Fibroblast of lung (primary cell): ENCODE data around the gene IGF1. TPM values are rescaled to one million over a fixed set of nuclear protein-coding genes. Genes with fewer than 3 reads are reported as not detected.

Source experiments
- DNase-seq, 2 donors: peaks; one replicate each; pipeline versions ENCODE4 v3.0.0 to v3.0.0-alpha.2; 2010; ENCODE audit warnings: low read depth in 2 of 2
- H2AFZ ChIP-seq: 2 replicates; pipeline ENCODE4 v1.5.1; 2012; ENCODE audit warnings: low read length, control low read depth, inconsistent platforms
- H3K27ac ChIP-seq: 2 replicates; pipeline ENCODE4 v1.5.1; 2011; ENCODE audit warnings: low read length, control low read depth; ENCODE audit not compliant: insufficient read depth
- H3K27me3 ChIP-seq: 2 replicates; pipeline ENCODE4 v1.5.1; 2011; ENCODE audit warnings: mild to moderate bottlenecking, low read length; ENCODE audit not compliant: control insufficient read depth, insufficient read depth
- H3K36me3 ChIP-seq: 2 replicates; pipeline ENCODE4 v1.5.1; 2011; ENCODE audit warnings: low read length; ENCODE audit not compliant: control insufficient read depth, insufficient read depth
- H3K4me1 ChIP-seq: 2 replicates; pipeline ENCODE4 v1.5.1; 2011; ENCODE audit warnings: low read length; ENCODE audit not compliant: control insufficient read depth, insufficient read depth; ENCODE audit errors: extremely low read depth
- H3K4me2 ChIP-seq: 2 replicates; pipeline ENCODE4 v1.5.1; 2011; ENCODE audit warnings: low read length, control low read depth; ENCODE audit not compliant: insufficient read depth; ENCODE audit errors: extremely low read depth
- H3K4me3 ChIP-seq, 4 experiments: fragments of 200-600 bp in 1 of 4; sonication (generic) in 1 of 4; replicated peaks in 1 of 4; 2 replicates each; pipeline ENCODE4 v1.5.1; 2011 to 2016; ENCODE audit warnings: low read length in 4 of 4, low read depth in 3 of 4, mild to moderate bottlenecking in 3 of 4, control low read depth in 2 of 4, inconsistent platforms in 1 of 4, mixed read lengths in 1 of 4; ENCODE audit not compliant: insufficient read depth in 1 of 4; ENCODE audit errors: control extremely low read depth in 1 of 4
- H3K79me2 ChIP-seq: 2 replicates; pipeline ENCODE4 v1.5.1; 2012; ENCODE audit warnings: mild to moderate bottlenecking, low read length, inconsistent platforms; ENCODE audit not compliant: control insufficient read depth, insufficient read depth
- H3K9ac ChIP-seq: 2 replicates; pipeline ENCODE4 v1.5.1; 2011; ENCODE audit warnings: mild to moderate bottlenecking, low read length, control low read depth; ENCODE audit not compliant: insufficient read depth
- H3K9me3 ChIP-seq: 2 replicates; pipeline ENCODE4 v1.5.1; 2012; ENCODE audit warnings: low read depth, low read length; ENCODE audit not compliant: control insufficient read depth, insufficient read depth
- H4K20me1 ChIP-seq: 2 replicates; pipeline ENCODE4 v1.5.1; 2011; ENCODE audit warnings: low read length; ENCODE audit not compliant: control insufficient read depth, insufficient read depth; ENCODE audit errors: extremely low read depth
- CTCF ChIP-seq, 2 donors: IDR thresholded peaks in 1 of 2; conservative IDR thresholded peaks in 1 of 2; 1 replicate in 1 of 2; 2 replicates in 1 of 2; pipeline ENCODE4 v1.5.1; 2011 to 2012; ENCODE audit warnings: low read length in 2 of 2, control low read depth in 1 of 2, inconsistent platforms in 1 of 2, low read depth in 1 of 2, mild to moderate bottlenecking in 1 of 2
- EZH2 ChIP-seq: IDR thresholded peaks from 2 replicates; pipeline ENCODE4 v1.5.1; 2012; ENCODE audit warnings: low read length, control low read depth, mild to moderate bottlenecking; ENCODE audit errors: missing control alignments
- polyA plus RNA-seq, 2 donors: library from polyadenylated mRNA; depleted of rRNA in 1 of 2; stranded (reverse) in 1 of 2; unstranded in 1 of 2; fragments of >200 nt; gene quantifications; 2 replicates each; pipeline ENCODE4 v1.2.1, GENCODE V29; 2011 to 2012; ENCODE audit warnings: missing spikeins in 1 of 2
- total RNA-seq: library from RNA; depleted of rRNA; stranded (reverse); fragments of >200 nt; gene quantifications from 2 replicates; pipeline ENCODE4 v1.2.1, GENCODE V29; 2014

IGF1 gene
- total and polyA plus RNA-seq, 2 donors (not counting 1 experiment from before 2014, with no cell fraction given), result 0.05 to 0.83 TPM

GRCh38 chr12:102385343-102385742 lies 95.0 kb downstream of the IGF1 start:
- Histone ChIP-seq H3K36me3 (no peaks in the 10 kb centered on the region), H3K27me3 (no peaks in the 10 kb centered on the region), H3K4me1 (no peaks in the 10 kb centered on the region), H3K27ac (no peak overlapping the region), H3K9me3 (no peaks in the 10 kb centered on the region), H3K4me3 (no peak overlapping the region), H3K79me2 (no peaks in the 10 kb centered on the region), H3K4me2 (no peak overlapping the region), H3K9ac (no peak overlapping the region), H4K20me1 (no peaks in the 10 kb centered on the region), H2AFZ (no peak overlapping the region)
- TF ChIP-seq EZH2 (no peak), CTCF (conservative IDR thresholded peaks at IDR 0.05 in 1 of 2, IDR thresholded peaks at IDR 0.05 in 1 of 2; ENCODE audit: low read depth in 1 of 2, low read length in 2 of 2) (no peak)
- DNase-seq, result no peak

GRCh38 chr12:102379346-102380162 lies 100.8 kb downstream of the IGF1 start:
- no peaks in the 10 kb centered on the region for H3K36me3 ChIP-seq
- H3K4me2 ChIP-seq, result no peak overlapping the region
- H3K4me1 ChIP-seq, result no peaks in the 10 kb centered on the region
- no peak overlapping the region for H3K4me3 ChIP-seq
- no peak overlapping the region for H2AFZ ChIP-seq
- H3K79me2 ChIP-seq, result no peaks in the 10 kb centered on the region
- no peaks in the 10 kb centered on the region for H4K20me1 ChIP-seq
- no peak for TF ChIP-seq CTCF (conservative IDR thresholded peaks at IDR 0.05 in 1 of 2, IDR thresholded peaks at IDR 0.05 in 1 of 2; ENCODE audit: low read depth in 1 of 2, low read length in 2 of 2)
- TF ChIP-seq EZH2, result no peak
- no peaks in the 10 kb centered on the region for H3K27me3 ChIP-seq
- H3K27ac ChIP-seq, result no peak overlapping the region
- no peaks in the 10 kb centered on the region for H3K9me3 ChIP-seq
- H3K9ac ChIP-seq, result no peak overlapping the region
- DNase-seq, result no peak

- no peak for DNase-seq
- H4K20me1 ChIP-seq, result no peaks in the 10 kb centered on the region
- no peaks in the 10 kb centered on the region for H3K36me3 ChIP-seq
Observed at GRCh38 chr12:102376781-102377180, 103.6 kb downstream of the IGF1 start.

More at GRCh38 chr12:102376781-102377180, 103.6 kb downstream of the IGF1 start:
- Histone ChIP-seq H3K9me3 (no peaks in the 10 kb centered on the region), H3K4me3 (no peak overlapping the region), H3K27me3 (no peaks in the 10 kb centered on the region), H3K9ac (no peak overlapping the region), H2AFZ (no peak overlapping the region), H3K79me2 (no peaks in the 10 kb centered on the region), H3K4me1 (no peaks in the 10 kb centered on the region), H3K27ac (no peak overlapping the region), H3K4me2 (no peak overlapping the region)
- TF ChIP-seq CTCF (conservative IDR thresholded peaks at IDR 0.05 in 1 of 2, IDR thresholded peaks at IDR 0.05 in 1 of 2; ENCODE audit: low read depth in 1 of 2, low read length in 2 of 2) (no peak), EZH2 (no peak)
